Activated CD8-positive, alpha-beta T cell treated with anti-CD3 and anti-CD28 coated beads for 36 hours (primary cell): ENCODE measurements around the gene RNF181. TPM values are rescaled to one million over a fixed set of nuclear protein-coding genes. Genes with fewer than 3 reads are reported as not detected.

Experiments
- ATAC-seq: fragments of 200-7000 bp; cut with Tn5 transposase; one replicate; pipeline ENCODE4 v1.10.0; 2021; ENCODE audit warnings: mild to moderate bottlenecking, moderate library complexity
- CTCF ChIA-PET: fragments of 350-600 bp; sonication (Branson Sonifier 250); formaldehyde crosslinking; loops from one replicate; lab custom pipeline; 2021; ENCODE audit warnings: antibody characterized with exemption; lab: Charles Lee
- POLR2A ChIA-PET: fragments of 350-600 bp; sonication (Branson Sonifier 250); formaldehyde crosslinking; loops from one replicate; lab custom pipeline; 2021; ENCODE audit warnings: antibody characterized with exemption; lab: Charles Lee
- DNase-seq: peaks from one replicate; pipeline ENCODE4 v3.0.0-alpha.2; 2020
- H3K27ac Mint-ChIP-seq: one replicate; pipeline ENCODE4 v1.8.0; 2021; ENCODE audit warnings: mild to moderate bottlenecking, mixed read lengths
- H3K27me3 Mint-ChIP-seq: one replicate; pipeline ENCODE4 v1.8.0; 2021; ENCODE audit warnings: mixed read lengths
- H3K36me3 Mint-ChIP-seq: one replicate; pipeline ENCODE4 v1.8.0; 2021; ENCODE audit warnings: low read depth, mixed read lengths
- H3K4me1 Mint-ChIP-seq: one replicate; pipeline ENCODE4 v1.8.0; 2021; ENCODE audit warnings: low read depth, mixed read lengths
- H3K4me3 Mint-ChIP-seq: one replicate; pipeline ENCODE4 v1.8.0; 2021; ENCODE audit warnings: mild to moderate bottlenecking, moderate library complexity, mixed read lengths
- H3K9me3 Mint-ChIP-seq: one replicate; pipeline ENCODE4 v1.8.0; 2021; ENCODE audit warnings: mixed read lengths
- CTCF ChIP-seq: fragments of 200-600 bp; IDR thresholded peaks from one replicate; pipeline ENCODE4 v1.8.0; 2022; ENCODE audit warnings: antibody characterized with exemption, mild to moderate bottlenecking
- intact Hi-C: fragments of 100-400 bp; cut with micrococcal nuclease; formaldehyde crosslinking; loops from one replicate; pipeline ENCODE4 v1.10.0; 2022
- total RNA-seq, 2 experiments: library from RNA; stranded (reverse); gene quantifications; one replicate each; pipeline ENCODE4 v1.2.3, GENCODE V29; 2021

Gene RNF181
- 100 to 1,000 TPM; 112 to 117 TPM for total RNA-seq

- ChIA-PET CTCF (interaction anchor here (0.7 to 4.1 kb wide), 9 partner anchors 10 to 176 kb away, joined by 3 to 14 read pairs (median 5); partner anchors contain the start of gene VAMP8), POLR2A (interaction anchor here (0.5 to 3.3 kb wide), 16 partner anchors 8 to 241 kb away, joined by 3 to 15 read pairs (median 6); partner anchors contain the start of genes C2orf68, ELMOD3, GGCX and MAT2A)
- Mint-ChIP-seq H3K27me3 (no peaks in the 10 kb centered on the region), H3K36me3 (peaks cover 11% of the 10 kb centered on the region), H3K27ac (peak within 1 kb of the TSS; percentile 98), H3K9me3 (no peaks in the 10 kb centered on the region), H3K4me3 (peak within 1 kb of the TSS; percentile 88), H3K4me1 (peaks cover 36% of the 10 kb centered on the region)
- ATAC-seq, result peak; percentile 100
- TF ChIP-seq CTCF, result no peak
- intact Hi-C loops, result no loop called here
- DNase-seq, result peak; percentile 97
Observed at GRCh38 chr2:85595301-85596025, at the start of gene RNF181. Gene RNF181 (plus strand): TSS chr2:85595745. CDS start chr2:85595764, 19 bp downstream.

DNA sequence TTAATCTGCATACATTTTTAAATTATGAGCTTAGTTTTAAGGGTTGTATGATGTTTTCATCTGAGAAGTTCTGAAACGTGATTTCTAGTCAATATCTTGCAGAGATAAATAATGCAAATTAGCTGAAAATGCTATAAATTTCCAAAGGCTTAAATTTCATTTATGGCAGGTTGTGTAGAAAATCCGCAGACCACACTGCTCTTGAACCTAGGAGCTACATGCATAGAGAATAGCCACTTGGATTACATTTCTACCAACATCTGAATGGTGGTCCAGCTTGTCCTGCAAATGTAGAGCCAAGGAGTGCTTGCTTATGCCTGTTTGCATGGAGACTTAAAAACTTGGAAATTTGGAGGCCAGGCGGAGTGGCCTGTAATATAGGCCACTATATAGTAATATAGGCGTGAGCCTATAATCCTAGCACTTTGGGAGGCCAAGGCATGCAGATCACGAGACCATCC lies 49.7 kb upstream of the RNF181 start:
- no peak overlapping the region for H3K27ac Mint-ChIP-seq
- H3K4me1 Mint-ChIP-seq, result peaks cover 30% of the 10 kb centered on the region
- H3K36me3 Mint-ChIP-seq, result peaks cover 50% of the 10 kb centered on the region
- intact Hi-C loops, result loop anchor here (10.0 kb wide), 1 partner anchor 221 kb away; the partner anchor contains the start of gene TGOLN2
- H3K27me3 Mint-ChIP-seq, result no peaks in the 10 kb centered on the region
- ChIA-PET POLR2A (interaction anchor here (0.6 to 23.8 kb wide), 25 partner anchors 1 to 228 kb away, joined by 3 to 467 read pairs (median 4); partner anchors contain the start of genes CAPG, ELMOD3, GGCX and MAT2A), CTCF (interaction anchor here (0.5 to 2.8 kb wide), 8 partner anchors 11 to 155 kb away, joined by 3 to 25 read pairs (median 3); partner anchors contain the start of gene C2orf68)
- DNase-seq (no peak), ATAC-seq (peak; percentile 5)
- no peak for TF ChIP-seq CTCF
- H3K9me3 Mint-ChIP-seq, result no peaks in the 10 kb centered on the region
- H3K4me3 Mint-ChIP-seq, result no peak overlapping the region

DNA sequence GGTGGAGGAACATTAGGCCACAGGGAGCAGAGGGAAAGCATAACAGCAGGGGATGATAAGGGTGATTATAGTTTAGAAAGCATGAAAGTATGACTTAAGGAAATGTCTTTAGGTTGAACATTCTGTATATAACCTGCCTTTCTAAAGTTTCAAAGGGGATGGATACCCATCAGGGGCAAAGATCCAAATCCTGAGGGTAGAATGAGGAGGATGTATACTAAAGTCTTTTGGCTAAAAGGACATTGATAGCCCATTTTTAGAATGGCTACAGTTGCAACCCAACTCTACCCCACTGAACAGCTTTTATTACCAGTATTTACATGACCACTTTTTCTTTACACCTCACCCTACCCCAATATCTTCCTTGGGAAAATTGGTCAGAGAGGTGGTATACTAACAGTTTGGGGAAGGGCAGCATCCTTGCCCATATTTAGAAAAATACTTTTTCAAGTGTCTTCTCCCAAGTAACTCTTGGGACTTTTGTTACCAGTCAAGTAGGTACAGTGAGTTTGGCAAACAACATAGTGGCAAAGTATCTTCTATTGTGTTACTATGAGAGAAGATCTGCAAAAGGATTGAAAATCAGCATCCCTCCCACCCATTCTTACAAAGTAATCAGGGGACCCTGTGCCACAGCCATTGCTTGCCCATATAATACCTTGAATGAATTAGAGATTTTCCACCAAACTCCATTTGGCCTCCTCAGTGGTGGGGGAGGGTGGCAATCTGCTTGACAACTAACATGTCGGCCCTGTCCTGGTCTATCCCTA lies 48.3 kb upstream of the RNF181 start:
- intact Hi-C loops, result loop anchor here (10.0 kb wide), 1 partner anchor 222 kb away; the partner anchor contains the start of gene TGOLN2
- DNase-seq, result no peak
- POLR2A ChIA-PET, result interaction anchor here (0.7 to 23.8 kb wide), 10 partner anchors 3 to 221 kb away, joined by 4 to 467 read pairs (median 11); partner anchors contain the start of genes CAPG, GGCX, MAT2A and SH2D6
- no peak for ATAC-seq
- Mint-ChIP-seq H3K27ac (peak overlapping the region; percentile 11), H3K9me3 (no peaks in the 10 kb centered on the region), H3K36me3 (peaks cover 42% of the 10 kb centered on the region), H3K27me3 (no peaks in the 10 kb centered on the region), H3K4me1 (peaks cover 17% of the 10 kb centered on the region), H3K4me3 (no peak overlapping the region)
- CTCF ChIA-PET, result interaction anchor here (1.0 to 7.7 kb wide), 5 partner anchors 15 to 247 kb away, joined by 3 to 221 read pairs (median 6); partner anchors contain the start of gene SH2D6
- TF ChIP-seq CTCF, result no peak

DNA sequence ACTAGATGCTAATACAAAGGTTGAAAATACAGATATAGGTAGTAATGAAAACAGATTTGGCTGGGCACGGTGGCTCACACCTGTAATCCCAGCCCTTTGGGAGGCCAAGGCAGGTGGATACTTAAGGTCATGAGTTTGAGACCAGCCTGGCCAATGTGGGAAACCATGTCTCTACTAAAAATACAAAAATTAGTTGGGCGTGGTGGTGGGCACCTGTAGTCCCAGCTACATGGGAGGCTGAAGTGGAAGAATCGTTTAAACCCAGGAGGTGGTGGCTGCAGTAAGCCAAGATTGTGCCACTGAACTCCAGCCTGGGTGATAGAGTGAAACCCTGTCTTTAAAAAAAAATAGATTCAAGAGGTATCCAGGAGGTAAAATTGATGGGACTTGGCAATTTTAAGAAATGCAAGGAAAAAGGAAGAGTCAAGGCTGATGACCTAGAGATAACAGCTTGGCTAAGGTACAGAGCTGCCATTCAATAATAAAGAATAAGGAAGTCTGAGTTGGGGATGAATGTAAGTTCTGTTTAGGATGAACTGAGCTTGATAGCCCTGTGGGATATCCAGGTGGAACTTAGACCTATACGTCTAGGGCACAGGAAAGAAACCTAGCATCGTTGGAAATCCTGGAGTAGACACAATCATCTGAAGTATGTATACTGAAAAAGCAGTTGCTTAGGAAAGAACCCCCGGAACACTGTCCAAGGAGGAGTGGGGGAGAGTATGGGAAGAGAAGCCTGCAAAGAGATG lies 47.5 kb upstream of the RNF181 start:
- intact Hi-C loops, result loop anchor here (10.0 kb wide), 1 partner anchor 223 kb away; the partner anchor contains the start of gene TGOLN2
- ATAC-seq, result no peak
- Mint-ChIP-seq H3K4me1 (peaks cover 9% of the 10 kb centered on the region), H3K36me3 (peaks cover 35% of the 10 kb centered on the region), H3K27me3 (no peaks in the 10 kb centered on the region), H3K27ac (peak overlapping the region; percentile 11), H3K9me3 (no peaks in the 10 kb centered on the region), H3K4me3 (no peak overlapping the region)
- TF ChIP-seq CTCF, result no peak
- ChIA-PET POLR2A (interaction anchor here (1.9 to 23.8 kb wide), 7 partner anchors 3 to 222 kb away, joined by 4 to 467 read pairs (median 331); partner anchors contain the start of genes CAPG, GGCX, MAT2A and SH2D6), CTCF (interaction anchor here (0.7 to 7.7 kb wide), 7 partner anchors 18 to 248 kb away, joined by 3 to 221 read pairs (median 4); partner anchors contain the start of gene SH2D6)
- DNase-seq, result no peak
